RWPE2 (cell line): ENCODE data around the gene USP53.

ENCODE experiments used
- ATAC-seq: fragments of 200-7000 bp; cut with Tn5 transposase; 3 replicates; pipeline ENCODE4 v1.9.1; 2021; ENCODE audit warnings: low read depth
- DNase-seq: peaks from one replicate; pipeline ENCODE4 v3.0.0-alpha.2; 2020; ENCODE audit warnings: low spot score
- H3K27ac ChIP-seq: fragments of 450-650 bp; 2 replicates; pipeline ENCODE4 v1.5.1; 2017; ENCODE audit warnings: mild to moderate bottlenecking; ENCODE audit not compliant: poor library complexity, severe bottlenecking
- H3K27me3 ChIP-seq: fragments of 250-450 bp; sonication (Bioruptor Pico); 2 replicates; pipeline ENCODE4 v1.5.1; 2021; ENCODE audit warnings: mild to moderate bottlenecking, moderate library complexity; ENCODE audit not compliant: insufficient read depth, poor library complexity, severe bottlenecking
- H3K36me3 ChIP-seq: fragments of 250-450 bp; sonication (Bioruptor Pico); 2 replicates; pipeline ENCODE4 v1.5.1; 2020; ENCODE audit warnings: low read depth, mild to moderate bottlenecking, moderate library complexity
- H3K4me1 ChIP-seq: fragments of 250-450 bp; sonication (Bioruptor Pico); 2 replicates; pipeline ENCODE4 v1.5.1; 2021; ENCODE audit warnings: mild to moderate bottlenecking, moderate library complexity; ENCODE audit not compliant: insufficient read depth, poor library complexity, severe bottlenecking
- H3K4me3 ChIP-seq: fragments of 250-450 bp; sonication (Bioruptor Pico); 2 replicates; pipeline ENCODE4 v1.5.1; 2021; ENCODE audit warnings: mild to moderate bottlenecking, moderate library complexity; ENCODE audit not compliant: severe bottlenecking
- H3K9me3 ChIP-seq: fragments of 250-450 bp; sonication (Bioruptor Pico); 2 replicates; pipeline ENCODE4 v1.5.1; 2021; ENCODE audit warnings: mild to moderate bottlenecking, moderate library complexity; ENCODE audit not compliant: severe bottlenecking
- TF ChIP-seq, protein P1 (sequence below): fragments of 450-650 bp; IDR thresholded peaks from one replicate; pipeline ENCODE4 v1.5.1; 2017; ENCODE audit warnings: mild to moderate bottlenecking, moderate library complexity; ENCODE audit not compliant: poor library complexity, severe bottlenecking

The USP53 gene

DNA sequence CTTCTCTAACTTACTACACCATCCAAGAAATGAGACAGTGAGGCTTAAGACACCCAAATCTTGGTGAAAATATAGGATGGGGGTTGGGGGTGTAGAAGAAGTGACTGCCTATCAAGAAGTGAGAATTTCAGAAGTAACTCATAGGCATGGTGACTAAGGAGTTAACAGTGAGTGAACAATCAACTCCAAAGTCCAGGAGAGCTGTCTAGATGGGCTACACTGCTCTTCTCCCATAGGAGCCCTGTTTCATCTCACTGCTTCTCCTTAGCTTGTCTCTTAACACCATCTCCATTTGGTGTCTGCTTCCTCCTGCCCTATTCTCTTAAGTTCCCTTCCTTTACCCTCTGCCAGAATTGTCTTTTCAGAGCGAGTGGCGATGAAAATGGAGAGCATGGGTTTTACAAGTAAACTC is 86.8 kb downstream of the USP53 start:
- ATAC-seq = peak; percentile 22
- no peak for DNase-seq

DNA sequence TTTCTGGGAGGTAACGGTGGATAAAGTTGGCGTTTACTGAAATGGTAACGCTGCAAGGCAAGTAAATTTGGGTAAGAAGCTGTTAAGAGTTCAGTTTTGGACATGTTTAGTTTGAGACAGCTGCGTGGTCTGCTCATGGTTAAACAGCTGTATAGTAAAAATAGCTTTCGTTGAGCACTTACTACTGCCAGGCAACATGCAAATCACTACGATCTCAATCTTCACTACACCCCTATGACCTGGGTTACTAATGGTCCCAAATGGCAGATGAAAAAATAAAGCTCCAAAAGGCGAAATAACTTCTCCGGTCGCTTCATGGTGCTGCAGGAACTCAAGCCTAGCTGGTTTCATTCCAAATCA is 87.2 kb downstream of the USP53 start:
- peak; percentile 1; the same call in 1 of the 3 replicates for ATAC-seq
- TF ChIP-seq, protein P1, sequence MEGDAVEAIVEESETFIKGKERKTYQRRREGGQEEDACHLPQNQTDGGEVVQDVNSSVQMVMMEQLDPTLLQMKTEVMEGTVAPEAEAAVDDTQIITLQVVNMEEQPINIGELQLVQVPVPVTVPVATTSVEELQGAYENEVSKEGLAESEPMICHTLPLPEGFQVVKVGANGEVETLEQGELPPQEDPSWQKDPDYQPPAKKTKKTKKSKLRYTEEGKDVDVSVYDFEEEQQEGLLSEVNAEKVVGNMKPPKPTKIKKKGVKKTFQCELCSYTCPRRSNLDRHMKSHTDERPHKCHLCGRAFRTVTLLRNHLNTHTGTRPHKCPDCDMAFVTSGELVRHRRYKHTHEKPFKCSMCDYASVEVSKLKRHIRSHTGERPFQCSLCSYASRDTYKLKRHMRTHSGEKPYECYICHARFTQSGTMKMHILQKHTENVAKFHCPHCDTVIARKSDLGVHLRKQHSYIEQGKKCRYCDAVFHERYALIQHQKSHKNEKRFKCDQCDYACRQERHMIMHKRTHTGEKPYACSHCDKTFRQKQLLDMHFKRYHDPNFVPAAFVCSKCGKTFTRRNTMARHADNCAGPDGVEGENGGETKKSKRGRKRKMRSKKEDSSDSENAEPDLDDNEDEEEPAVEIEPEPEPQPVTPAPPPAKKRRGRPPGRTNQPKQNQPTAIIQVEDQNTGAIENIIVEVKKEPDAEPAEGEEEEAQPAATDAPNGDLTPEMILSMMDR = no peak
- no peaks in the 10 kb centered on the region for H3K27me3 ChIP-seq

More for the DNA sequence above, 86.8 kb downstream of the USP53 start:
- peak overlapping the region; percentile 56 for H3K4me3 ChIP-seq
- H3K4me1 ChIP-seq = peaks cover 3% of the 10 kb centered on the region
- H3K36me3 ChIP-seq = peaks cover 40% of the 10 kb centered on the region
- no peaks in the 10 kb centered on the region for H3K9me3 ChIP-seq
- no peaks in the 10 kb centered on the region for H3K27me3 ChIP-seq
- H3K27ac ChIP-seq = peak overlapping the region; percentile 83
- TF ChIP-seq, protein P1 = no peak

DNA sequence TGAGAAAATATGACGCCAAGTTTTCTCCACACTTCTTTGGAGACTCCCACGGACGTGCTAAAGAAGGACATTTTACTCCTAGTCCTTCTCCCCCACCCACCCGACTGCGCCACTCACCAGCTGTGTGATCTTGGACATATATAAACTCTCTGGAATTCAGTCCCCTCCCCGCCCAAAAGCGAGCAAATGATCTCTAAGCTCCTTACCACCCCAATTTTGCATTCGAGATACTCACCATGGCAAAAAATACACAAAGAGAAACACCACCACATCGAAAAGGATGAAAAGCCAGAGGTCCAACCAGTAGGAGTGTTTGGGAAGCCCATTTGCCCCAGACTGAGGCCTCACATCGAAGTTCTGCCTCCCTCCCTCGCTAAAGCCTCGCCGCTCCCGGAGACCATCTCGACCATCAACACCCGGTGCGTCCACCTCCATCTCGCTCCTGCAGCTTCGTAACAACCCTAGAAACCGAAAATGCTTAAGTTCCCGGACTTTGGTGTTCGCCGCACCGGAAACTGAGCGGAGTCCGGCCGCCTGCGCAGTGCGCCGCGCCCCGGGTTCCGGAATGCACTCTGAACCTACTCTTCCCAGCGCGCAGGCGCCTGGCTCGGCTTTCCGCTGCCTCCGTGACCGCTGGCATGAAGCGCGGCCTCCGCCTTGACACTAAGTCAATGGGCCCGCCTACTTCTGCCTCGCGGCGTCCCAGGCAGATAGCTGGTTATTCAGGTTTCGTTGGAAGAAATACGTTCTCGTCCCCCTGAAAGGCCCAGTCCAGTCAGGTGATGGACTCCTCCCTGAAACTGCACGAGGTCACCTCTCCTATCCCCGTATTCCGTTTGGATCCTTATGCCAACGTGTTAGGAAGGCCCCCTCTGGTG is 87.8 kb downstream of the USP53 start:
- H3K9me3 ChIP-seq = no peaks in the 10 kb centered on the region
- TF ChIP-seq, protein P1 = no peak
- H3K27me3 ChIP-seq = no peaks in the 10 kb centered on the region
- H3K4me1 ChIP-seq = peaks cover 3% of the 10 kb centered on the region
- peak overlapping the region; percentile 83 for H3K27ac ChIP-seq
- ATAC-seq (peak; percentile 92), DNase-seq (peak; percentile 94)
- H3K4me3 ChIP-seq = peak overlapping the region; percentile 56
- peaks cover 32% of the 10 kb centered on the region for H3K36me3 ChIP-seq

More for the DNA sequence above, 87.2 kb downstream of the USP53 start:
- H3K4me3 ChIP-seq = peak overlapping the region; percentile 56
- H3K4me1 ChIP-seq = peaks cover 3% of the 10 kb centered on the region
- peak overlapping the region; percentile 83 for H3K27ac ChIP-seq
- H3K36me3 ChIP-seq = peaks cover 38% of the 10 kb centered on the region
- no peaks in the 10 kb centered on the region for H3K9me3 ChIP-seq
- no peak for DNase-seq

DNA sequence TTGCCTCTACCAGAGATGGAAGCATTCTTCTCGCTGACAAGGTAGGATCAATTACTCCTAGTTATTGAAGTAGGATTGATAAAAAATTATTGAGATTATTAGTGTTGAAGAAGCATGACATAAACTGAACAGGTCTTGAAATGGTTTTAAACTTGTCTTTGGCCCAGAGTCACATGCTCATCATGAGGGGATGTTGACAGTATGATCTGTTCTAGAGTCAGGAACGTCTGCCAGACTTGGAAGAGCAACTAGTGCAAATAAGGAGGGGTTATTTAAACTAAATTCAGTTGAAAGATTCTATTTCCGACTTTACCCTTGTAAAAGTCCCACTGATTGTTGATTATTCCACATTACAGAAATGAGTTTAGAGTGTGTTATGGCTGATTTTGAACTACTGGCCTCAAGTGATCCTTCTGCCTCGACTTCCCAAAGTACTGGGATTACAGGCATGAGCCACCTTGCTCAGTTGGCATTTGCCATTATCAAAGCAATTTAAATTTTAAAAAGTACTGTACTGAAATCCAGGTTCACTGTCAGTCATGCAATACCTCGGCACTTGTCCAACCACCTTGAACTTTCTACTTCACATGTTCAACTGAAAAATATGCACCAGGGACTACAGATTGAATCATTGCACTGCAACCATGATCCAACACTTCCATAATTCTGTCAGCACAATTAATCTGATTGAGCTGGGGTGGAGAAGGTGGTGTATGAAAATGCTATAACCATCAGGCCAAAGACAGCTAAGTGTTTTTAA is 89.7 kb downstream of the USP53 start:
- no peak overlapping the region for H3K27ac ChIP-seq
- TF ChIP-seq, protein P1 = no peak
- no peaks in the 10 kb centered on the region for H3K27me3 ChIP-seq
- H3K9me3 ChIP-seq = peaks cover 3% of the 10 kb centered on the region
- H3K36me3 ChIP-seq = peaks cover 14% of the 10 kb centered on the region
- DNase-seq (no peak), ATAC-seq (no peak)
- H3K4me3 ChIP-seq = no peak overlapping the region
- H3K4me1 ChIP-seq = peaks cover 3% of the 10 kb centered on the region
